Smooth muscle cell (in vitro differentiated cells): ENCODE data around the gene NRCAM. TPM values are rescaled to one million over a fixed set of nuclear protein-coding genes. Genes with fewer than 3 reads are reported as not detected.

Source experiments
- DNase-seq: peaks from one replicate; lab custom pipeline; 2025; ENCODE audit not compliant: unreplicated experiment; lab: John Stamatoyannopoulos, UW
- H2AFZ ChIP-seq: fragments of 200-600 bp; sonication (generic); 2 replicates; pipeline ENCODE4 v1.6.0; 2016; ENCODE audit warnings: antibody characterized with exemption, low read depth, mild to moderate bottlenecking
- H3F3A ChIP-seq: fragments of 200-600 bp; sonication (generic); 2 replicates; pipeline ENCODE4 v1.6.0; 2017; ENCODE audit warnings: antibody characterized with exemption, low read depth
- H3K27ac ChIP-seq: fragments of 200-600 bp; sonication (generic); 2 replicates; pipeline ENCODE4 v1.5.1; 2016; ENCODE audit warnings: low read depth, mild to moderate bottlenecking
- H3K27me3 ChIP-seq: fragments of 200-600 bp; sonication (generic); 2 replicates; pipeline ENCODE4 v1.6.1; 2016; ENCODE audit warnings: low read depth, mild to moderate bottlenecking
- H3K36me3 ChIP-seq: fragments of 200-600 bp; sonication (generic); 2 replicates; pipeline ENCODE4 v1.5.1; 2016; ENCODE audit warnings: low read depth
- H3K4me1 ChIP-seq: fragments of 200-600 bp; sonication (generic); 2 replicates; pipeline ENCODE4 v1.5.1; 2016; ENCODE audit warnings: low read depth
- H3K4me2 ChIP-seq: fragments of 200-600 bp; sonication (generic); 2 replicates; pipeline ENCODE4 v1.6.0; 2016; ENCODE audit warnings: mild to moderate bottlenecking
- H3K4me3 ChIP-seq: fragments of 200-600 bp; sonication (generic); 2 replicates; pipeline ENCODE4 v1.5.1; 2016; ENCODE audit warnings: mild to moderate bottlenecking
- H3K79me2 ChIP-seq: fragments of 200-600 bp; sonication (generic); 2 replicates; pipeline ENCODE4 v1.6.0; 2016; ENCODE audit warnings: low read depth, mild to moderate bottlenecking
- H3K9ac ChIP-seq: fragments of 200-600 bp; sonication (generic); 2 replicates; pipeline ENCODE4 v1.6.0; 2016; ENCODE audit warnings: low read depth
- H3K9me3 ChIP-seq: fragments of 200-600 bp; sonication (generic); replicated peaks from 2 replicates; pipeline ENCODE4 v1.5.1; 2016; ENCODE audit warnings: low read depth
- H4K20me1 ChIP-seq: fragments of 200-600 bp; sonication (generic); 2 replicates; pipeline ENCODE4 v1.6.0; 2016; ENCODE audit warnings: low read depth
- CTCF ChIP-seq: fragments of 200-600 bp; sonication (generic); IDR thresholded peaks from 2 replicates; pipeline ENCODE4 v1.5.1; 2017; ENCODE audit warnings: borderline replicate concordance, mild to moderate bottlenecking, antibody characterized with exemption; ENCODE audit not compliant: insufficient read depth, poor library complexity, severe bottlenecking
- WGBS: methylation state at CpG from one replicate; pipeline ENCODE4 v1.1.7; 2016; ENCODE audit warnings: low lambda C conversion rate; 5-methylcytosine and 5-hydroxymethylcytosine counted together
- polyA plus RNA-seq: library from polyadenylated mRNA; unstranded; fragments of >200 nt; fragmentation: Nextera tagmentation; extraction: Ambion mirVana; gene quantifications from 2 replicates; pipeline ENCODE4 v1.2.1, GENCODE V29; 2016
- total RNA-seq: library from RNA; depleted of rRNA; stranded (reverse); fragments of >200 nt; gene quantifications from 2 replicates; pipeline ENCODE4 v1.2.3, GENCODE V29; 2014

The NRCAM gene
- total and polyA plus RNA-seq, 2 experiments from 2014 or later = 0.49 TPM; not detected in 1

DNA sequence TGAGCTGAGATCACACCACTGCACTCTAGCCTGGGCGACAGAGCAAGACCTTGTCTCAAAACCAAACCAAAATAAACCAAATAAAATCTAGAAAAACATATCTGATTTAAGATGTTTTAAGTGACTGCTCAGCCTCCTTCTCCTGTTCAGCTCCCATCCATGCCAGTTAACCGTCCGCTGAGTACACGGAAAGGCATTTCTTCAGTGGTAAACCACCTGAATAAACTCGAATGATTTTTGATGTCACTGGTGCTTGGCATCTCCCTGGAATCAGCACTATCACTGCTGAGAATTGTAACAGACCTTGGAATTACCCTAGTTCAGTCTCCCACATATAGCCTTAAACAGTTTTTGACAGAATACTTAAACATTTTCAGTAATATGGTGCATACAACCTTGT lies 24.1 kb upstream of the NRCAM start:
- WGBS = 97% methylated on average over 5 of the region's 5 CpGs
- no peak for TF ChIP-seq CTCF
- DNase-seq = no peak

GRCh38 chr7:108479751-108480150 lies 23.5 kb upstream of the NRCAM start:
- H3K27me3 ChIP-seq = no peaks in the 10 kb centered on the region
- no peak for DNase-seq
- peaks cover 18% of the 10 kb centered on the region for H3K36me3 ChIP-seq
- no peak overlapping the region for H3K9ac ChIP-seq
- 98% methylated on average over 2 of the region's 2 CpGs for WGBS
- no peaks in the 10 kb centered on the region for H4K20me1 ChIP-seq
- no peak overlapping the region for H3K27ac ChIP-seq
- H3K9me3 ChIP-seq = no peaks in the 10 kb centered on the region
- no peaks in the 10 kb centered on the region for H3K79me2 ChIP-seq
- H2AFZ ChIP-seq = no peak overlapping the region
- no peaks in the 10 kb centered on the region for H3K4me1 ChIP-seq
- no peaks in the 10 kb centered on the region for H3F3A ChIP-seq
- no peak overlapping the region for H3K4me2 ChIP-seq
- H3K4me3 ChIP-seq = no peak overlapping the region
- no peak for TF ChIP-seq CTCF

More for the DNA sequence above, 24.1 kb upstream of the NRCAM start:
- Histone ChIP-seq H4K20me1 (no peaks in the 10 kb centered on the region), H3K27ac (no peak overlapping the region), H2AFZ (no peak overlapping the region), H3F3A (no peaks in the 10 kb centered on the region), H3K4me1 (no peaks in the 10 kb centered on the region), H3K9me3 (no peaks in the 10 kb centered on the region), H3K9ac (no peak overlapping the region), H3K4me3 (no peak overlapping the region), H3K36me3 (peaks cover 18% of the 10 kb centered on the region), H3K27me3 (no peaks in the 10 kb centered on the region), H3K4me2 (no peak overlapping the region), H3K79me2 (no peaks in the 10 kb centered on the region)

DNA sequence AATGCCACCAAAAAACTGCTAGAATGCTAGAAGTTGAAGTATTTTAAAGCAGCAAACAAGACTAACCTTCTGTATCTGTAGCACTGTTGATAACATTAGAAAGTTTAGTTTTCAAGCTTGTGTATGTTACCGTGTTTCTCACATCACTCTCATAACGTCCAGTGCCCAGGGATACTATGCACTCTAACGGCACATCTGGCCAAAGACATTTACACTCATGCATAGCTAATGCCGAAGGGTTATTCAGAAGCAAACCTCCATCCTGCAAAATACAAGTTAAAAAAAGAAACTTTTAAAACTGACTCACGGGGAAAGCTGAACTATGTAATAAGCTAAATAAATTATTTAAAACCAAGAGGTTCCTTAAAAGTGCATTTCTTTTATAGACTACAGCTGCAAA lies 22.9 kb upstream of the NRCAM start:
- Histone ChIP-seq H3K27me3 (no peaks in the 10 kb centered on the region), H3K4me3 (no peak overlapping the region), H3K27ac (no peak overlapping the region), H3K79me2 (no peaks in the 10 kb centered on the region), H3K36me3 (peaks cover 20% of the 10 kb centered on the region), H4K20me1 (no peaks in the 10 kb centered on the region), H3K9ac (no peak overlapping the region), H3F3A (no peaks in the 10 kb centered on the region), H3K4me2 (no peak overlapping the region), H3K4me1 (no peaks in the 10 kb centered on the region), H3K9me3 (no peaks in the 10 kb centered on the region), H2AFZ (no peak overlapping the region)
- TF ChIP-seq CTCF = no peak
- 93% methylated on average over 5 of the region's 5 CpGs for WGBS
- DNase-seq = no peak

DNA sequence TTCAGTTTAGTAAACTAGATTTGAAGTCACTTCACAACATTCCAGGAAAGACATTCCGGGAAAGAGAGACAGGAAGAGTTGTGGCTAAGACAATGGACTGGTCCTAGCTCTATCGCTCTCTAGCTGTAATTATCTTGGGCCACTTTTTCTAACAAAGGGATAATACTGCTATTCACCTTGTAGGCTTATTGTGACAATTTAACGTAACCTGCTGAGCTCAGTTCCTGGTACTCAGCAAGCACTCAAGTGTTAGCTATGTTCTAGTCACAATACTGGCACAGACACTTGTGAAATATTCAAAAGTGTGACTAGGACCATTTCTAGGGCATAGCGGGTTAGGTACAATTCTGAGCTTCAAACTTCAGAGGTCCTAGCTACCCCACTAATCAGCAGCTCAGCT lies 12.0 kb upstream of the NRCAM start:
- H2AFZ ChIP-seq = no peak overlapping the region
- no peaks in the 10 kb centered on the region for H3F3A ChIP-seq
- no peak overlapping the region for H3K4me3 ChIP-seq
- 56% methylated on average over 4 of the region's 4 CpGs for WGBS
- DNase-seq = no peak
- no peaks in the 10 kb centered on the region for H3K79me2 ChIP-seq
- H3K9me3 ChIP-seq = no peaks in the 10 kb centered on the region
- H3K9ac ChIP-seq = no peak overlapping the region
- H3K27me3 ChIP-seq = no peaks in the 10 kb centered on the region
- no peak overlapping the region for H3K27ac ChIP-seq
- H4K20me1 ChIP-seq = no peaks in the 10 kb centered on the region
- H3K36me3 ChIP-seq = no peaks in the 10 kb centered on the region
- TF ChIP-seq CTCF = no peak
- H3K4me1 ChIP-seq = no peaks in the 10 kb centered on the region
- H3K4me2 ChIP-seq = no peak overlapping the region
